ENCODE data around the gene MPZL2.

DNA sequence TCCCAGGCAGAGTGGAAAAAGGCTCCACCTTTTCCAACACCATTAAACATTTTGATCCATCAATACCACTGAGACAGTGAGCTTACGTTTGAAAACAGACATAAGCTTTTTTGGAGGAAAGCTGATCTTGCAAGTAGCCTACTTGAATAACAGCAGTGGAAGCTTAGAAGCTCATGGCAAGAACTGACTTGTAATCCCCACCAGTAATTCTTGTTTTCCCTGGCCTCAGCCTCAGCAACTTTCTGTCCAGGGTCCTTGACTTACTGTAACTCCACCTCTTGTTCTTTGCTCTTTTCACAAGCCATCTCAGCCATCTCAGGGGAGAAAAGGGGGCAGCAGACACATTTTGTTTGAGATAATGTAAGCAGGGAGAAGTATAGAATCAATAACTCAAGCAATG lies 12.3 kb upstream of the MPZL2 start:
- TF ChIP-seq SP1 (IDR thresholded peaks at IDR 0.05; ENCODE audit: low read depth, low read length), result no peak
- no peak for TF ChIP-seq POLR2A (IDR thresholded peaks at IDR 0.05; ENCODE audit: control extremely low read depth in 1 of 2, low read depth in 2 of 2, low read length in 2 of 2)
- TF ChIP-seq, protein P1, sequence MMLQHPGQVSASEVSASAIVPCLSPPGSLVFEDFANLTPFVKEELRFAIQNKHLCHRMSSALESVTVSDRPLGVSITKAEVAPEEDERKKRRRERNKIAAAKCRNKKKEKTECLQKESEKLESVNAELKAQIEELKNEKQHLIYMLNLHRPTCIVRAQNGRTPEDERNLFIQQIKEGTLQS (IDR thresholded peaks at IDR 0.05; ENCODE audit: insufficient read depth, low read depth, low read length), result no peak
- TF ChIP-seq HDAC2 (IDR thresholded peaks at IDR 0.05; ENCODE audit: borderline replicate concordance in 1 of 2, low read depth in 2 of 2, low read length in 2 of 2), result no peak
- TF ChIP-seq JUND (IDR thresholded peaks at IDR 0.05; ENCODE audit: low read length), result no peak
- no peak for TF ChIP-seq SIN3A (conservative IDR thresholded peaks at IDR 0.05 in 1 of 2, IDR thresholded peaks at IDR 0.05 in 1 of 2; ENCODE audit: low read depth in 1 of 2, low read length in 2 of 2)
- no peak for TF ChIP-seq EP300 (IDR thresholded peaks at IDR 0.05; ENCODE audit: borderline replicate concordance in 1 of 2, low read depth in 2 of 2, low read length in 2 of 2)
- TF ChIP-seq, protein P2, sequence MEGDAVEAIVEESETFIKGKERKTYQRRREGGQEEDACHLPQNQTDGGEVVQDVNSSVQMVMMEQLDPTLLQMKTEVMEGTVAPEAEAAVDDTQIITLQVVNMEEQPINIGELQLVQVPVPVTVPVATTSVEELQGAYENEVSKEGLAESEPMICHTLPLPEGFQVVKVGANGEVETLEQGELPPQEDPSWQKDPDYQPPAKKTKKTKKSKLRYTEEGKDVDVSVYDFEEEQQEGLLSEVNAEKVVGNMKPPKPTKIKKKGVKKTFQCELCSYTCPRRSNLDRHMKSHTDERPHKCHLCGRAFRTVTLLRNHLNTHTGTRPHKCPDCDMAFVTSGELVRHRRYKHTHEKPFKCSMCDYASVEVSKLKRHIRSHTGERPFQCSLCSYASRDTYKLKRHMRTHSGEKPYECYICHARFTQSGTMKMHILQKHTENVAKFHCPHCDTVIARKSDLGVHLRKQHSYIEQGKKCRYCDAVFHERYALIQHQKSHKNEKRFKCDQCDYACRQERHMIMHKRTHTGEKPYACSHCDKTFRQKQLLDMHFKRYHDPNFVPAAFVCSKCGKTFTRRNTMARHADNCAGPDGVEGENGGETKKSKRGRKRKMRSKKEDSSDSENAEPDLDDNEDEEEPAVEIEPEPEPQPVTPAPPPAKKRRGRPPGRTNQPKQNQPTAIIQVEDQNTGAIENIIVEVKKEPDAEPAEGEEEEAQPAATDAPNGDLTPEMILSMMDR (IDR thresholded peaks at IDR 0.05; ENCODE audit: control extremely low read depth in 1 of 3, insufficient read depth in 1 of 3, low read depth in 1 of 3, low read length in 3 of 3), result no peak
- TF ChIP-seq TAF1 (IDR thresholded peaks at IDR 0.05; ENCODE audit: low read depth, low read length), result no peak
- no peak for TF ChIP-seq NRF1 (IDR thresholded peaks at IDR 0.05; ENCODE audit: low read depth, low read length)
- no peak for TF ChIP-seq RFX5 (IDR thresholded peaks at IDR 0.05; ENCODE audit: borderline replicate concordance, low read depth, low read length)
- TF ChIP-seq BRCA1 (IDR thresholded peaks at IDR 0.05; ENCODE audit: low read depth, low read length), result no peak
- TF ChIP-seq EZH2 (IDR thresholded peaks at IDR 0.05; ENCODE audit: low read depth, low read length, severe bottlenecking), result no peak
- TF ChIP-seq HDAC6 (IDR thresholded peaks at IDR 0.05; ENCODE audit: low read depth, low read length), result no peak

Data from H1 (cell line).